ENCODE data around the gene POLR2A. TPM values are rescaled to one million over a fixed set of nuclear protein-coding genes. Genes with fewer than 3 reads are reported as not detected.

The POLR2A gene
- total RNA-seq = 65.7 TPM

DNA sequence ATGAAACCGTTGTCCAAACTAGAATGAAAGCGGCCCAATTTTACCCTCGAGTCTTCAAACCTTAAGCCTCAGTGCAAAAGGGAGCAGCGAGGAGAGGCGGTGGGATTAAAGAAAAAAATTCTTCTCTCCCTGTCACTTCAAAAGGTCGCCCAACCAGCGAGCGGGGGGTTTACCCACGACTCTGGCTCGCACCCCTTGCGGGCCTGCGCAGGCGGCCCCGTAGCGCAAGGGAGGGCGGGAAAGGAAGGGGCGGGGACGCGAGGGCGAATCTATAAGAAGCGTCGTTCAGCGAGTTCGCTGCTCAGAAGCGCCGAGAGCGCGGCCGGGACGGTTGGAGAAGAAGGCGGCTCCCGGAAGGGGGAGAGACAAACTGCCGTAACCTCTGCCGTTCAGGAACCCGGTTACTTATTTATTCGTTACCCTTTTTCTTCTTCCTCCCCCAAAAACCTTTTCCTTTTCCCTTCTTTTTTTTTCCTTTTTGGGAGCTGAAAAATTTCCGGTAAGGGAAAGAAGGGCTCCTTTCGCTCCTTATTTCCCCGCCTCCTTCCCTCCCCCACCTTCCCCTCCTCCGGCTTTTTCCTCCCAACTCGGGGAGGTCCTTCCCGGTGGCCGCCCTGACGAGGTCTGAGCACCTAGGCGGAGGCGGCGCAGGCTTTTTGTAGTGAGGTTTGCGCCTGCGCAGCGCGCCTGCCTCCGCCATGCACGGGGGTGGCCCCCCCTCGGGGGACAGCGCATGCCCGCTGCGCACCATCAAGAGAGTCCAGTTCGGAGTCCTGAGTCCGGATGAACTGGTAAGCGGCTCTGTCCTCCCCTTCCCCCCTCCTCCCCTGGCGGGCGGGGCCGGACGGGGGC, at the start of gene POLR2A:
Gene POLR2A (plus strand): TSS at position 300 of the 852 bp plus-strand sequence.

DNA sequence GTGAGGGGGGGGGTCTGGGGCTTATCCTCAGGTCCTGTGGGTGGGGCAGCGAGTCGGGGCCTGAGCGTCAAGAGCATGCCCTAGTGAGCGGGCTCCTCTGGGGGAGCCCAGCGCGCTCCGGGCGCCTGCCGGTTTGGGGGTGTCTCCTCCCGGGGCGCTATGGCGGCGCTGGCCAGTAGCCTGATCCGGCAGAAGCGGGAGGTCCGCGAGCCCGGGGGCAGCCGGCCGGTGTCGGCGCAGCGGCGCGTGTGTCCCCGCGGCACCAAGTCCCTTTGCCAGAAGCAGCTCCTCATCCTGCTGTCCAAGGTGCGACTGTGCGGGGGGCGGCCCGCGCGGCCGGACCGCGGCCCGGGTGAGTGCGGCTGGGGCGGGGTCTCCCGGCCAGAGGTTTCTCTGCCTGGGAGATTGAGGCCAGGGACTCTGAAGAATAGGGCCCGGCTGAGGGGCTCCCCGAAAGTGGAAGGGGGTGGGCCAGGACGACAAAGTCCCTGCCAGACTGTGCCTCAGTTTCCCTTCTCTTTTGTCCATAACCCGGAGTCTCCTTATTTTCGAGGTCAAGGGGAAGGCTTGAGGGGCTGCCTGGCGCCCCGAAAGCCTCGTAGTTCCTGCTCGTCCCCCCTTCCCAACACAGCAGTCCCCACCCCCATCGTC, 44.6 kb upstream of the POLR2A start, which contains the start of gene FGF11:
Gene FGF11 (plus strand): TSS at position 51 of the 651 bp plus-strand sequence. CDS start 109 bp downstream, at position 160.

DNA sequence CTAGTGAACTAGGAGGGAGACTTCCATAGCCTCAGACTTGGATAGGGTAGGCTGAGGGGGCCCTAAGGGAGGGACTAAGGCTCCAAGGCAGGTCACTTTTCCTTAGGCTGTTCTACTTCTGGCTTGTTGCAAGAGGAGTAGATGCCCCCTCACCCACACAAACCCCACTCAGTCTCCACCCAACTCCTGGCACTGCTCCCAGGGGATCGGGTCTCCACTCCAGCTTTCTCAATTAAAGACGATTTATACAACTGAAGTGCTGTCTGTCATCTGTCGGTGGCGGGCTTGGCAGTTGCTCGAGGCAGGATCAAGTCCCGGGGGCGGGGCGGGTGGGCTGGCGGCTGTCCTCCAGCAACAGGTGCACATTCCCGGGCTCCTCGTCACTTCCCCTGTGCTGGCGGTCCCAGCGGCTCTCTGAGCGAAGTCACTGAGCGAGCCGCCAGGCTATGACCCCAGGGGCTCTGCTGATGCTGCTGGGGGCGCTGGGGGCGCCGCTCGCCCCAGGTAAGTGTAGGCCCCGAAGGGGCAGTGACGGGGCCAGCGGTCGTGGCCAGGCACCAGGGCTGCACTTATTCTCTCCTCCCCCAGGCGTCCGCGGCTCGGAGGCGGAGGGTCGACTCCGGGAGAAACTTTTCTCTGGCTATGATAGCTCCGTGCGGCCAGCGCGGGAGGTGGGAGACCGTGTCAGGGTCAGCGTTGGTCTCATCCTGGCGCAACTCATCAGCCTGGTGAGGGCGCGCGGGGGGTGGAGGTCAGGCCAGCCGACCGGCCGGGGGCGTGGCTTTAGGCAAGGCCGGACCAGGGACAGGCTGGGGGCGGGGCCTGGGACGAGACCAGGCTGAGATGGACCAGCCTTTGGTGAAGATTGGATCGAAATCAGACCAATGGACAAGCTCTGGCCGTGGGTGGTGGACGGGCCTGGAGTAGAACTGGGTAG, 39.2 kb upstream of the POLR2A start, which contains the start of gene CHRNB1:
Gene CHRNB1 (plus strand): TSS at position 380 of the 937 bp plus-strand sequence. CDS start 67 bp downstream, at position 447.

DNA sequence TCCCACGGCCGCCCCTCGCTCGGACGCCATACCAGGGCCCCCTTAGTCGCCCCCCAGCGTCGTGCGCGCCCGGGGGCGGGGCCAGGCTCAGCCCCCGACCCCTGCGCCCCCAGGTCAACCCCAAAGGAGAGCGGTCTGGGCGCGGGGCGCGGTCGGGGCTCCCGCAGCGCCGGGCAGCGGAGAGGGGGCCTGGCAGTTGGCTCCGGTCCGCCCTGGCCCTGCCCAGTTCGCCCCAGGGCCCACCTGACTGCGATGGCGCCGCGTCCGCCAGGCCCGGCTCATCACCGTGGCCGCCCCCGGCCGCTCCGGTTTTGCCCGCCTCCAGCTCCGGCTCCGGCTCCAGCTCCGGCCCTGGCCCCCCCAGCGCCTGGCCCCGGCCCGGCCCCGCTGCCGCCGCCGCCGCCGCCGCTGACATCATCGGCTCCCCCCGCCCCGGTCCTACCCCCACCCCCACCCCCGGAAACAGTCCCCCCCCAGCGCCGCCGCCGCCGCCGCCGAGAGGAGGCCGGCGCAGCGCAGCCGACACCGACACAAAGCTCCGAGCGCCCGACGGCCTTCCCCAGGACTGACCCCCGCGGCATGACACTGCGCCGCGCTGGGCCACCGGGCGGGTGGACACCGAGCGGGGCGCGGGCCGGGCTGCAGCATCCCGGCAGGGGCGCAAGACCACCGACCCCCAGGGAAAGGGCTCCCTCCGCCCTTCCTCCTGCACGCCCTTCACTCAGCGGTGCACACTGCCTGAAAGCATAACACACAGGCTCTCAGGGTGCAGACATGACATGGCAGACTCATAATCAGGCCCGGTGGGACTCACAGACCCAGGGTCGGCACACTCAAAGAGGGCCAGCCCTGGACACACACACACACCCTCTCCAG, 4.7 kb upstream of the POLR2A start, which contains the start of gene ZBTB4:
Gene ZBTB4 (minus strand): TSS at position 419 of the 876 bp plus-strand sequence. CDS start 12,830 bp downstream, outside the sequence.

DNA sequence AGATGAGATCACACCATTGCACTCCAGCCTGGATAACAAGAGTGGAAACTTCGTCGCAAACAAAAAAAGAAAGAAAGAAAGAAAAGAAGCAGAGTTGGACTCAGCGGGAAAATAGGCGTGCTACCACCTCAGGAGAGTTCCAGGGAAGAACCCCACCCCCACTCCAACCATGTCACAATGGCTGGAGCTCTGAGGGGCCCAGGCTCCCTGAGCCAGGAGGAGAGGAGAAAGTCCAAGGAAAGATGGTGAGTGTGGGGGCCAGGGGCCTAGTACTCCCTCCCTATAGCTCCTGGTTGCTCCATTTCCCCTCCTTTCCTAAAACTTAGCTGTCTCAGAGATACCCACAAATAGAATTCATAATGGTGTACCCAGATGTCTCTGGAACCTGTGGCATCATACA, 2.9 kb upstream of the POLR2A start, which contains the start of gene SLC35G6:
Gene SLC35G6 (plus strand): TSS at position 172 of the 400 bp plus-strand sequence. CDS start 71 bp downstream, at position 243.

DNA sequence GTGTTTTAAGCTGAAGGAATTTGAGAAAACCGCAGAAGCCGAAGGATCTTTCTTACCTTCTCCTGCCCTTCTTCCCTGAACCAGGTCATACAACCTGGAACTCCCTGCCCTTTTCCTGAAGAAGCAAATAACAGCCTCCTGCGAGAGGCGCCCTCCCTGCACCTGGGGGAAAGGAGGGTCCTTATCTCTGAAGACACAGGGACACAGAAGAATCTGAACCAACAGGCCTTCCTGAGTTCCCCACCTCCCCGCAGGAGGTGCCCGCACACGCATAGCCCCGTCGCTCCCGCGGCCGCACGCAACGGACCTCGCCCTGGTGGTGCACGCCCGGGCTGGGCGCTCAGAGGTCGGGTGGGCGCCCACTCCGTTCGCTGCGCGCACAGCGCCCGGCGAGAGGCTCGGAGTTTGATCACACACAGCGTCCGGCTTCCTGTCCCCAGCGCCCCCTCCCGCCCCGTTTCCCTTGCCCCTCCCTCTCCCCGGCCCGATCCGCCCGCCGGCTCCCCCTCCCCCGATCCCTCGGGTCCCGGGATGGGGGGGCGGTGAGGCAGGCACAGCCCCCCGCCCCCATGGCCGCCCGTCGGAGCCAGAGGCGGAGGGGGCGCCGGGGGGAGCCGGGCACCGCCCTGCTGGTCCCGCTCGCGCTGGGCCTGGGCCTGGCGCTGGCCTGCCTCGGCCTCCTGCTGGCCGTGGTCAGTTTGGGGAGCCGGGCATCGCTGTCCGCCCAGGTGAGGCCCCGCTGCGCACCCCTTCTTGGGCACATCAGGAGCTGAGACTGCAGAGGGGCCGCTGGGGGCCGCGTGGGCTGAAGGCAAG, 64.6 kb downstream of the POLR2A start, which contains the start of gene TNFSF12:
Gene TNFSF12 (plus strand): TSS at position 474 of the 816 bp plus-strand sequence. CDS start 96 bp downstream, at position 570.

Small RNA genes within 50 kb of the gene (small RNA-seq; reads per million reads assigned to genes)
- gene RF00019 = not detected

Other genes starting within 250 kb of the POLR2A start
- gene DVL2, start 249.8 kb upstream of the POLR2A start, total RNA-seq = 56.1 TPM
- gene PHF23, start 244.9 kb upstream of the POLR2A start, total RNA-seq = 28.6 TPM
- 167 TPM for gene GABARAP, start 241.9 kb upstream of the POLR2A start, total RNA-seq
- gene CTDNEP1, start 232.6 kb upstream of the POLR2A start, total RNA-seq = 40.1 TPM
- 29.5 TPM for gene ELP5, start 232.2 kb upstream of the POLR2A start, total RNA-seq
- gene CLDN7, start 221.9 kb upstream of the POLR2A start, total RNA-seq = 0.92 TPM
- gene SLC2A4, start 202.6 kb upstream of the POLR2A start, total RNA-seq = 0.23 TPM
- gene YBX2, start 189.7 kb upstream of the POLR2A start, total RNA-seq = 1.4 TPM
- gene EIF5A, start 176.7 kb upstream of the POLR2A start, total RNA-seq = 168 TPM
- 38.5 TPM for gene GPS2, start 169.0 kb upstream of the POLR2A start, total RNA-seq
- gene NEURL4, start 155.0 kb upstream of the POLR2A start, total RNA-seq = 44.3 TPM
- gene ACAP1, start 147.8 kb upstream of the POLR2A start, total RNA-seq = 0.23 TPM
- 4.6 TPM for gene KCTD11, start 132.2 kb upstream of the POLR2A start, total RNA-seq
- not detected for gene TMEM95, start 129.2 kb upstream of the POLR2A start, total RNA-seq
- gene TNK1, start 103.3 kb upstream of the POLR2A start, total RNA-seq = 1.4 TPM
- gene PLSCR3, start 89.8 kb upstream of the POLR2A start, total RNA-seq = 9.2 TPM
- gene TMEM256, start 80.3 kb upstream of the POLR2A start, total RNA-seq = 63.7 TPM
- 19.1 TPM for gene NLGN2, start 76.5 kb upstream of the POLR2A start, total RNA-seq
- not detected for gene SPEM1, start 64.0 kb upstream of the POLR2A start, total RNA-seq
- gene SPEM2, start 58.8 kb upstream of the POLR2A start, total RNA-seq = not detected
- not detected for gene SPEM3, start 55.5 kb upstream of the POLR2A start, total RNA-seq
- gene TMEM102, start 48.9 kb upstream of the POLR2A start, total RNA-seq = 1.4 TPM
- gene FGF11, start 44.9 kb upstream of the POLR2A start, total RNA-seq = 9.0 TPM
- 19.1 TPM for gene CHRNB1, start 39.3 kb upstream of the POLR2A start, total RNA-seq
- 25.6 TPM for gene ZBTB4, start 4.7 kb upstream of the POLR2A start, total RNA-seq
- not detected for gene SLC35G6, start 2.9 kb upstream of the POLR2A start, total RNA-seq
- gene TNFSF12, start 64.7 kb downstream of the POLR2A start, total RNA-seq = 4.8 TPM
- 1.6 TPM for gene TNFSF13, start 74.4 kb downstream of the POLR2A start, total RNA-seq
- 76.6 TPM for gene SENP3, start 77.6 kb downstream of the POLR2A start, total RNA-seq
- gene CD68, start 95.3 kb downstream of the POLR2A start, total RNA-seq = 5.5 TPM
- gene MPDU1, start 99.5 kb downstream of the POLR2A start, total RNA-seq = 44.1 TPM
- 1.4 TPM for gene SOX15, start 105.7 kb downstream of the POLR2A start, total RNA-seq
- gene FXR2, start 130.5 kb downstream of the POLR2A start, total RNA-seq = 46.1 TPM
- gene SAT2, start 143.5 kb downstream of the POLR2A start, total RNA-seq = 30.7 TPM
- gene SHBG, start 145.8 kb downstream of the POLR2A start, total RNA-seq = not detected
- gene ATP1B2, start 166.6 kb downstream of the POLR2A start, total RNA-seq = 27.5 TPM
- gene TP53, start 203.1 kb downstream of the POLR2A start, total RNA-seq = 10.6 TPM
- gene WRAP53, start 204.1 kb downstream of the POLR2A start, total RNA-seq = 7.8 TPM
- 42.4 TPM for gene EFNB3, start 220.8 kb downstream of the POLR2A start, total RNA-seq
- 2.5 TPM for gene DNAH2, start 233.4 kb downstream of the POLR2A start, total RNA-seq